ENCODE measurements around the gene PTPRH. TPM values are rescaled to one million over a fixed set of nuclear protein-coding genes. Genes with fewer than 3 reads are reported as not detected.

Gene PTPRH
- total RNA-seq, 2 donors from 2014 or later, result 76.3 to 131 TPM

DNA sequence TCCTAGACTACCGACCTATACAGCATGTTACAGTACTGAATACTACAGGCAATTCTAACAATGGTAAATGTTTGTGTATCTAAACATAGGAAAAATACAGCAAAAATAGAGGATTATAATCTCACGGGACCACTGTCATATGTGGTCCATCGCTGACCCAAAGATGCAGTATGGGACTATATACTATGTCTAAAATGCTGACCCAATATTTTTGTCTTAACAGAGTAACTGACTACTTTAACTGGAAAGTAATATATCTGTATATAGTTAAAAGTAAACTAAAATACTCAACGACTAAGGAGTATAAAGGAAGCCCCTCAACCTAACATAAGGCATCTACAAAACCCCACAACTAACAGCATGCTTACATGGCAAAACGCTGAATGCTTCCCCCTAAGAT, 23.7 kb upstream of the PTPRH start:
- Histone ChIP-seq H3K9me3 (no peaks in the 10 kb centered on the region), H3K9ac (ENCODE audit: low read depth in 2 of 2, low read length in 2 of 2) (no peak overlapping the region), H3K4me1 (no peaks in the 10 kb centered on the region), H3K36me3 (peaks cover 28% of the 10 kb centered on the region), H3K27ac (no peak overlapping the region), H3K4me3 (no peak overlapping the region), H3K27me3 (no peaks in the 10 kb centered on the region)
- DNase-seq, result no peak
- intact Hi-C loops (cut with DNase I), result no loop called here
- TF ChIP-seq CTCF (IDR thresholded peaks at IDR 0.05), result no peak

- intact Hi-C loops (cut with DNase I), result no loop called here
- Histone ChIP-seq H3K4me1 (no peaks in the 10 kb centered on the region), H3K27me3 (no peaks in the 10 kb centered on the region), H3K9ac (ENCODE audit: low read depth in 2 of 2, low read length in 2 of 2) (no peak overlapping the region), H3K9me3 (no peaks in the 10 kb centered on the region), H3K36me3 (peaks cover 24% of the 10 kb centered on the region), H3K4me3 (no peak overlapping the region), H3K27ac (no peak overlapping the region)
- no peak for DNase-seq
- TF ChIP-seq CTCF (IDR thresholded peaks at IDR 0.05), result no peak
Measured at GRCh38 chr19:55232286-55232602, 22.9 kb upstream of the PTPRH start.

DNA sequence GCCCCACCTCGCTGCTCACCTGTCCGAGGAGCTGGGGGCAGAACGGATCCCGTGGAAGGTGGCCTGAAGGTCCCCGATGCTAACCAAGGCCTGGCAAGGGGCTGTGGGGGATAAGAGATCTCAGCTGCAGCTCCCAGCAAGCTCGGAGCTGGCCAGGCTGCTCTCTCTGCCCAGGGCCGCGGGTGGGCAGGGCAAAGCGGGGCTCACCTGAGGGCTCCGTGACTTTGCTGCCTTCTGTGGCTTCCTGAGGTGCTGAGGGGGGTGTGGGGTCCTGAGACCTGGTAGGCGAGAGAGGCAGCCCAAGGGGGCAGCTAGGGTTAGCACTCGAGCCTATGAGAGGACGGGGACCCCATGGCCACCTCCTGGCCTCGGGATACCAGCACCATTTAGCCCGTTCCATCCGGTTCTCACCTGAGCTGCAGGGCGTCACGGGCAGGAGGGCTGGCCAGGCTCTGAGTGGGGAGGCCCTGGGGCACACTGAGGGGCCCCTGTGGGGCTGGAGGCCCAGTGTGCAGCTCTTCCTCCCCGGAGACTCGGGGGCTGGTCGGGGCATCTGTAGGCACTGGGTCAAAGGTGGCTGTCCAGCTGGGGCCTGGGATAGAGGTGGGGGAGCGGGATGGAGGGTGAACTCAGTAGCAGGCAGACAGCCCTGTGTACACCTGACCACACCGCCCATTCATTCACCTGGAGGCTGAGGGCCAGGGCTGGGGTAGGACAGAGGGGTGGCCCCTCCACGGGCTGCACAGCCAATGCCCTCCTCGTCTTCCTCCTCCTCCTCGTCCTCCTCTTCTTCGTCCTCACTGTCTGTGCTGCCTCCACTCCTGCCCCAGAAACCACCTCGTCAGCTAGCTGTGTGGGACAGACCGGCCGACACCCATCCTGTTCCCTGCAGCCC, 22.3 kb upstream of the PTPRH start:
- no peak for DNase-seq
- H3K9me3 ChIP-seq, result no peaks in the 10 kb centered on the region
- H3K9ac ChIP-seq (ENCODE audit: low read depth in 2 of 2, low read length in 2 of 2), result no peak overlapping the region
- H3K36me3 ChIP-seq, result peaks cover 22% of the 10 kb centered on the region
- no peak for TF ChIP-seq CTCF (IDR thresholded peaks at IDR 0.05)
- no peaks in the 10 kb centered on the region for H3K4me1 ChIP-seq
- H3K27ac ChIP-seq, result no peak overlapping the region
- intact Hi-C loops (cut with DNase I), result no loop called here
- H3K4me3 ChIP-seq, result no peak overlapping the region
- no peaks in the 10 kb centered on the region for H3K27me3 ChIP-seq

DNA sequence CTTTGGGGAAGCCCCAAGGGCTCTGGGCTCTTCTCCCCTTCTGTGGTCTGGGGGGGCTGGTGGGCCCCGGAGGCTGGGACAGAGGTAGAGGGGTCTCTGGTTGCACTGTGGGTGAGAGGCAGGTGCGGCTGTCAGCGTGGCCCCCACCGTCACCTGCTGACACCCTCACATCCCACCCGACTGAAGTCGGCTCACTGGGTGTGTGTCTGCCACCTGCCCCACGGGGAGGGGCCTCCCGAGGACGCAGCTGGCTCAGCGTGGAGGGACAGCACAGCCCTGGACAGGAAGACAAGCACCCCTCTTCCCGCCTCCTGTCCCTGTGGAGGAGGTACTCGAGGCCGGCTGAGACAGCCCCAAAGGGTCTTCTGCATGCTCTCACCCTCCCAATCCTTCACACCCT, 21.5 kb upstream of the PTPRH start:
- Histone ChIP-seq H3K9me3 (no peaks in the 10 kb centered on the region), H3K4me3 (no peak overlapping the region), H3K4me1 (no peaks in the 10 kb centered on the region), H3K27me3 (no peaks in the 10 kb centered on the region), H3K27ac (no peak overlapping the region), H3K36me3 (peaks cover 14% of the 10 kb centered on the region), H3K9ac (ENCODE audit: low read depth in 2 of 2, low read length in 2 of 2) (no peak overlapping the region)
- intact Hi-C loops (cut with DNase I), result no loop called here
- no peak for DNase-seq
- no peak for TF ChIP-seq CTCF (IDR thresholded peaks at IDR 0.05)

GRCh38 chr19:55230329-55230728, 21.0 kb upstream of the PTPRH start:
- Histone ChIP-seq H3K4me1 (no peaks in the 10 kb centered on the region), H3K9ac (ENCODE audit: low read depth in 2 of 2, low read length in 2 of 2) (no peak overlapping the region), H3K27me3 (no peaks in the 10 kb centered on the region), H3K9me3 (no peaks in the 10 kb centered on the region), H3K36me3 (peaks cover 13% of the 10 kb centered on the region), H3K27ac (no peak overlapping the region), H3K4me3 (no peak overlapping the region)
- no peak for DNase-seq
- TF ChIP-seq CTCF (IDR thresholded peaks at IDR 0.05), result no peak
- intact Hi-C loops (cut with DNase I), result no loop called here

Data from colonic mucosa (tissue), 4 donors.